SIG-M5 (cell line): Measurements from ENCODE around the gene RET.
"Not testable (repeated sequence)": the region's sequence is repeated elsewhere in the genome, so short reads cannot be mapped to it uniquely, and the experiment has no call there.

Experiments used
- DNase-seq: peaks from one replicate; lab custom pipeline; 2025; lab: John Stamatoyannopoulos, UW

The RET gene

GRCh38 chr10:43136432-43136831 lies 59.6 kb downstream of the RET start:
- DNase-seq, result no peak

- no peak for DNase-seq
Observed at GRCh38 chr10:43136995-43137716, 60.3 kb downstream of the RET start.

GRCh38 chr10:43137717-43138020 lies 60.8 kb downstream of the RET start:
- no peak for DNase-seq

- DNase-seq, result no peak
Observed at GRCh38 chr10:43138021-43138756, 61.3 kb downstream of the RET start, which contains the start of gene CSGALNACT2. Gene CSGALNACT2, plus strand, starts transcription at chr10:43138445. Its CDS starts 16,705 bp downstream, at chr10:43155150.

GRCh38 chr10:43138757-43139241 lies 61.9 kb downstream of the RET start:
- no peak for DNase-seq

- no peak for DNase-seq
Observed at GRCh38 chr10:43141421-43141820, 64.6 kb downstream of the RET start.

GRCh38 chr10:43145311-43145710 lies 68.4 kb downstream of the RET start:
- DNase-seq, result no peak

GRCh38 chr10:43145936-43146335 lies 69.1 kb downstream of the RET start:
- DNase-seq, result not testable (repeated sequence)

GRCh38 chr10:43151371-43151770 lies 74.5 kb downstream of the RET start:
- DNase-seq, result no peak

GRCh38 chr10:43153901-43154300 lies 77.0 kb downstream of the RET start:
- DNase-seq, result no peak

- no peak for DNase-seq
Observed at GRCh38 chr10:43155221-43155620, 78.4 kb downstream of the RET start.

- no peak for DNase-seq
Observed at GRCh38 chr10:43155741-43156140, 78.9 kb downstream of the RET start.

- DNase-seq, result no peak
Observed at GRCh38 chr10:43156590-43157341, 79.9 kb downstream of the RET start.

GRCh38 chr10:43158636-43159035 lies 81.8 kb downstream of the RET start:
- no peak for DNase-seq

GRCh38 chr10:43160046-43160920 lies 83.4 kb downstream of the RET start:
- DNase-seq, result no peak

- DNase-seq, result no peak
Observed at GRCh38 chr10:43160921-43161255, 84.0 kb downstream of the RET start.

GRCh38 chr10:43162604-43163003 lies 85.7 kb downstream of the RET start:
- no peak for DNase-seq

GRCh38 chr10:43166207-43166879 lies 89.5 kb downstream of the RET start:
- DNase-seq, result no peak

- no peak for DNase-seq
Observed at GRCh38 chr10:43166880-43167497, 90.1 kb downstream of the RET start.

GRCh38 chr10:43167498-43167889 lies 90.6 kb downstream of the RET start:
- no peak for DNase-seq

- DNase-seq, result no peak
Observed at GRCh38 chr10:43170491-43170890, 93.6 kb downstream of the RET start.
